Measurements from ENCODE around the gene SEPTIN1.

SEPTIN1 gene

GRCh38 chr16:30372725-30373124 lies 9.6 kb downstream of the SEPTIN1 start:
- no peak for DNase-seq
- in situ Hi-C loops (cut with HindIII; ENCODE audit: low pct_ligation_motif_present, low sequenced_read_pairs): no loop called here
- TF ChIP-seq CTCF (IDR thresholded peaks at IDR 0.05; ENCODE audit: low read depth, low read length, missing control alignments): no peak
- no peak overlapping the region for H3K27ac ChIP-seq
- H3K4me3 ChIP-seq (ENCODE audit: low read depth, low read length): no peak overlapping the region
- H3K36me3 ChIP-seq (replicated peaks): no peaks in the 10 kb centered on the region
- H3K27me3 ChIP-seq (replicated peaks): no peaks in the 10 kb centered on the region

GRCh38 chr16:30372038-30372712 lies 10.2 kb downstream of the SEPTIN1 start:
- H3K27ac ChIP-seq: no peak overlapping the region
- no peak for TF ChIP-seq CTCF (IDR thresholded peaks at IDR 0.05; ENCODE audit: low read depth, low read length, missing control alignments)
- DNase-seq: no peak

GRCh38 chr16:30371248-30371816 lies 11.0 kb downstream of the SEPTIN1 start:
- Histone ChIP-seq H3K27me3 (replicated peaks) (no peaks in the 10 kb centered on the region), H3K36me3 (replicated peaks) (peaks cover 4% of the 10 kb centered on the region), H3K4me3 (ENCODE audit: low read depth, low read length) (peak overlapping the region; percentile 63), H3K27ac (peak overlapping the region; percentile 83)
- no peak for TF ChIP-seq CTCF (IDR thresholded peaks at IDR 0.05; ENCODE audit: low read depth, low read length, missing control alignments)
- no peak for DNase-seq
- in situ Hi-C loops (cut with HindIII; ENCODE audit: low pct_ligation_motif_present, low sequenced_read_pairs): no loop called here

More at GRCh38 chr16:30372038-30372712, 10.2 kb downstream of the SEPTIN1 start:
- no peaks in the 10 kb centered on the region for H3K27me3 ChIP-seq (replicated peaks)
- no peaks in the 10 kb centered on the region for H3K36me3 ChIP-seq (replicated peaks)
- in situ Hi-C loops (cut with HindIII; ENCODE audit: low pct_ligation_motif_present, low sequenced_read_pairs): no loop called here
- no peak overlapping the region for H3K4me3 ChIP-seq (ENCODE audit: low read depth, low read length)

GRCh38 chr16:30370456-30371247 lies 11.7 kb downstream of the SEPTIN1 start, which contains the start of gene TBC1D10B:
TSS of gene TBC1D10B (minus strand) at chr16:30370494. CDS start at chr16:30370183, 311 bp downstream.
- peak within 1 kb of the TSS; percentile 77 for H3K4me3 ChIP-seq (ENCODE audit: low read depth, low read length)
- peak within 1 kb of the TSS; percentile 83 for H3K27ac ChIP-seq
- peaks cover 7% of the 10 kb centered on the region for H3K36me3 ChIP-seq (replicated peaks)
- TF ChIP-seq CTCF (IDR thresholded peaks at IDR 0.05; ENCODE audit: low read depth, low read length, missing control alignments): peak; percentile 55
- H3K27me3 ChIP-seq (replicated peaks): no peaks in the 10 kb centered on the region
- in situ Hi-C loops (cut with HindIII; ENCODE audit: low pct_ligation_motif_present, low sequenced_read_pairs): no loop called here
- peak; percentile 100 for DNase-seq

- Histone ChIP-seq H3K27me3 (replicated peaks) (no peaks in the 10 kb centered on the region), H3K4me3 (ENCODE audit: low read depth, low read length) (peak overlapping the region; percentile 77), H3K27ac (peak overlapping the region; percentile 21), H3K36me3 (replicated peaks) (peaks cover 13% of the 10 kb centered on the region)
- in situ Hi-C loops (cut with HindIII; ENCODE audit: low pct_ligation_motif_present, low sequenced_read_pairs): no loop called here
- no peak for DNase-seq
- no peak for TF ChIP-seq CTCF (IDR thresholded peaks at IDR 0.05; ENCODE audit: low read depth, low read length, missing control alignments)
Observed at GRCh38 chr16:30369938-30370455, 12.4 kb downstream of the SEPTIN1 start.

Data from brain microvascular endothelial cell (primary cell).